Activated T-cell treated with anti-CD3 and anti-CD28 coated beads, Interleukin-2, amount 50 U/mL, for 48 hours (primary cell): ENCODE results near the gene ACP1.

Source experiments
- DNase-seq, 2 experiments: peaks; one replicate each; pipeline ENCODE4 v3.0.0-alpha.2; 2020

ACP1 gene

DNA sequence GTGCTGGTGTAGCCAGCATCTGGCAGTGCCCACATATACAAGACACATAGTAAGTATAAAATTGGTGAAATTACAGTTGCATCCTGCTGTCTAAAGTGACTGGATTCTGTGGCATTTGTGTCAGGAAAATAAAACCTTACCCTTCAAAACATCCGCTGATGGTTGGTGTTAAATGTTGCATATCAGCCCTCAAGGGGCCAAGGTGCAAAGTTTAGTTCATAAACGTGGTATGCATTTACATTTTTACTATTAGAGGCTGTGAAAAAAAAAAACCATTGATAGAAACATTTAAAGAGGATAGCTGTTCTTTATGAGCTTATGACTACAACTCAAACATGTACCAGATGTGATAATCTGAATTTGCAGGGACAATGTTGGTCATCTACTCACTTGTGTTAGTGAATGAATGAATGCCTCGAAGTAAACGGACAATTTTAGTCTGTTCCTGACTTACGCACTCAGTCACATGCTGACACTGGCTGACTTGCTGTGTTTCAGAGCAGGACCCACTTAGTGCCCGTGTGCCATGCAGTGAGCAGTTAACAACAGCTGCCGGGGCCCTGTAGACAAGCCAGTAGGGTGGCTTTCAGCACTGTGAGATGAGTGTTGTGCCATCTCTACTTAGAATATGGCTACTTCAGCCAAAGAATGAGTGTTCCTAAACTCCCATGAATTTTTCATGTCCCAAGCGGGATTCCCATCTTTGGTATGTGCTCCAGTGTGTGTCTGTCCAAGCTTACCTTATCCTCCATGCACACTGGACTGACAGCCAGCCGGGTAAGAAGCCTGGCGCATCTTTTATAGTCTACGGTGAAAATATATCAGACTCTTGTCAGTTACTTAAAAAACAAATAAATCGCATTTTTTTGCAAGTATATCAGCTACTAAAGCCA is 17.9 kb downstream of the ACP1 start:
- DNase-seq, result no peak

- no peak for DNase-seq
These were observed 19.4 kb downstream of the ACP1 start for GRCh38 chr2:283996-284794.

DNA sequence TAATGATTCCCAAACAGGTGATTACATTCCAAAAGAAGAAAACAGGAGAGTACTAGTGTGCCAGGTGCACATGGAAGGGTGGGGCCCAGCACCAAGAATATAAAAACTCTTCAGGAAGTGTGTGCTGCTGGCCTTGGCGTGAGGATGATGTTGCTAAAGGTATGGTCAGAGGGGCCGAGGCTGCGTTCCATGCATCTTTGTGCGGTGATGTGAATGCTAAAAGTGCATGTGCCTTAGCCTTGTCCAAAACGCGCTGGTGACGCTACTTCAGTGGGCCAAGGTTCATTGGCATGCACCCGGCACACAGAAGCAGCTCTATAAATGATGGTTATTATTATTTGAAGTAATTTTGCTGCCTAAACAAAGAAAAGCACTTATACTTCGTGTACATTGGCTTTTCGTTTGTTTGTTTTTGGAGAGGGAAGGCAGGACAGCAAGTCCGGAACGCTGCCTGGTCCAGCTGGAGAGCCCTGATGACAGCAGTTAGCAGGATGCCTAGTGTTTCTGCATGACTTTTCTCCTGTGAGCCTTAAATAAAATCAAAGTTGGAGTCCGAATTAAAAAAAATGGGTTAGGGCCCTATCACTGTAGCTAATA is 20.2 kb downstream of the ACP1 start:
- DNase-seq, result no peak

DNA sequence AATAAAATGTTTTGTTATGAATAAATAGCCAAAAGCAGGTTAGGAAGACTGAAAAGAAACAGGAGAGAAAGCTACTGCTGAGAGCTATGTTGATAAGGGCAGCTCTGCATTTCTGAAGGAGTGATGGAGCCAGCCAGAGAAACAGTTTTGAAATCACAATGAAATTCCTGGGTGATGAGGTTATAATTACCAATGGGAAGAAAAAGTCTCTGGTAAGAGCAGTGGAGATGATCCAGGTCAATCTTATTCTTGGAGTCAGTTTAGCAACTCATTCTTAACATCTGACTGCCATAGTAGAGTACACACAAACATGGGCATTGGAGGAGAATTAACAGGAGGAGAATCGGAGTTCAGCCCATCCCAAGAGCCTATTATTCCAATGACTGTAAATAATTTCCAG is 20.8 kb downstream of the ACP1 start:
- DNase-seq, result no peak

GRCh38 chr2:286035-286434 is 21.3 kb downstream of the ACP1 start:
- DNase-seq, result no peak

GRCh38 chr2:286774-287392 is 22.1 kb downstream of the ACP1 start:
- no peak for DNase-seq

- DNase-seq, result peak in 1 of 2 experiments; percentile 45
These were observed 22.7 kb downstream of the ACP1 start for GRCh38 chr2:287471-287885.

DNA sequence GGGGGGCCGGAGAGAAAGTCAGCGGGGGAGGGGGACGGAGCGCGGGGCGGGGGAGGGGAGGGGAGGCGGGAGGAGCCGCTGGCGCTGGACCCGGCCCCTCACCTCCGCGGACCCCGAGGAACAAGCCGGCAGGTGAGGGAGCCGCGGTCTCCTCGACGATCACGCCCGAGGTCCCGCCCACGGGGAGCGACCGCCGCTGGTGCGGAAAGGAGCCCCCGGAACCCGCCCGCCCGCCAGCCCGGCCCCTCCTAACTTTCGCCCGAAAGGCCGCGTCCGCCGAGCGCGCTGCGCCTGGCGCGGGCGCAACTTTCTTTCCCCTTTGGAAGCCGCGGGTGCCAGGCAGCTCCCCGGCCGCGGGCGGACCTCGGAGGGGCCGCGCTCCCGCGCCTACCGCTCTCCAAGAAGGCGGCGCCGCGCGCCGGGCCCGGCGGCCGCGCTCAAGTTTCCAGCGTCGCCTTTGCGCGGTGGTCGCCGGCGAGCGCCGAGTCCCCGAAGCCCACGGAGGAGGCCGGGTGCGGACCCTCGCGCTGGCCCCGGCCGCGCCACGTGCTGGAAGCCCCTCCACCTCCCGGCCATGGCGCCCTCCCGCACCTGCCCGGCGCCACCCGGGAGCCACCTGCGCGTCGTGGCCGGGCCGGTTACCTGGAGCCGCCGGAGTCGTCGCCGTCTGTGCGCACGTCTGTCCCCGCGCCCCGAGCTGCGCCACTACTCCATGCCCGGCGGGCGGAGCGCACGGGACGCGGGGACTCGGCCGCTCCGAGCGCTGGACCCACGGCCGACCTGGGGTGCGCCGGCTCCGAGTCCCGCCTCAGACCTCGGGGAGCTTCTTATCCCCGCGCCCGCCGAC is 23.4 kb downstream of the ACP1 start, which contains the start of gene ALKAL2:
ALKAL2 (minus strand) TSS at position 181 of the 847 bp plus-strand sequence. CDS start 256 bp downstream, outside the sequence.
- DNase-seq, result peak in 1 of 2 experiments; percentile 33

GRCh38 chr2:288758-289361 is 24.1 kb downstream of the ACP1 start:
- no peak for DNase-seq

DNA sequence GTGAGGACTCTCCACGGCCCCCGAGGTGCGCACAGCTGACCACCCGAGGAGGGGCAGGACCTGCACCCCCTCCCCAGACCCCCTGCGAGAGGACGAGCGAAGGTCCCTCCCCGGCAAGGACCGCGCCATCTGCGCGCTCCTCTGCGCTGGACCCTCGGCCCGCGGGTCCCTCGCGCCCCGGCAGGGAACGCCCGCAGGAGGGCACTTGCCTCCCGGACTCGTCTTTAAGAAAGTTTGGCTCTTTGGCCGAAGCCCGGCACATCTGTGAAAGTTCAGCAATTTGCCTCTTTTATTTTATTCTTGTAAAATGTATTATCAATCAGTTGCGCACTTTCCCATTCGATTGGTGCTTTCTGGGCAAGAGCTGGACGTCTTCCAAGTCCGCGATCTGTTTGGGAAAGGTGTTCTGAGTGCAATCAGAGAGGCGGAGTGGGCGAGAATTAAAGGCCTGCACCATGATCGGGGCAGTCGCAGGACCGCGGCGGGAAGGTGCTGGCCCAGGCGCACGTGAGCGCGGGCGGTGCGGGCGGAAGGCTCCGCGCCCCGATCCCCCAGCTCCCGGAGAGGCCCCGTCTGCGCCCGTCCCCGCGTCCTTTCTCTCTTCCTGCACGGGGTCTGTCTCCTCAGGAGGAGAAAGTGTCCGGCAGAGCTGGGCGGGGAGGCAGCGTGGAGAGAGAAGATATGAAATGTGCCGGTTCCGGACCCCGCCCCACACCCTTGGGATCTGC is 24.8 kb downstream of the ACP1 start:
- DNase-seq, result peak; percentile 34 to 38

GRCh38 chr2:290090-290722 is 25.5 kb downstream of the ACP1 start:
- peak; percentile 58 to 64 for DNase-seq

DNA sequence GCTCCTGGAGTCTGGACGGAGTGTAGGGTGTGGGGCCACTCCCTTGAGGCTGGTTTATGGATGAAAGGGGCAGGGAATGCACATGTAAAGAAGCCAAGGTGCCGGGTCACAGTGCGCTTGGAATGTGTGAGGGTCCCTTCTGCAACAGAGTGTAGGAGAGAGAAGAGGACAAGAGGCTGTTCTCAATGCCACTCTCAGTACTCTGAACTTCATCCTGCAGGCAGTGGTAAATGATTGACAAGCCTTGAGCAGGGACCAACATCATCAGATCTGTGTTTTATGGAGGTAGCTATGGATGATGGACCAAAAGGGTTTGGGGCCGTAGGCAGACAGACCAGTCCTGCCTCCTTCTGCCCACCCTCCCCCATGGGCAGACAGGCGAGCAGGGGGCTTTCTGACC is 30.3 kb downstream of the ACP1 start:
- DNase-seq, result no peak

GRCh38 chr2:296354-296753 is 31.6 kb downstream of the ACP1 start:
- no peak for DNase-seq

DNA sequence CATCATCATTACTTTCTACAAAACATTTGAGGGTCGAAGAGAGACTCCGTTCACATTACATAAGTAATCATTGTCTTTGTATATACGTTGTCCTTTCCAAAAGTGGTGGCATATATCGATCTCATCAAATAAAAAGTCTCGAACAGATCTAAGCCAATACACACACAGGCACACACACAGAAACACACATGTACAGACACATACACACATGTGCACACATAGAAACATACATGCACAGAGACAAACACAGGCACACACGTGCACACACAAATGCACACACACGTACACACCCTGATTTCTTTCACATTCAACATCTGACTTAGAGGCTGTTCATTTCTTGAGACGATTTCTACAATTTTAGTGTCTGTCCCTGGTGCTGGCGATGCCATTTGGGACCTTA is 40.6 kb downstream of the ACP1 start:
- DNase-seq, result no peak

- no peak for DNase-seq
These were observed 44.6 kb downstream of the ACP1 start for GRCh38 chr2:309148-309953.

- no peak for DNase-seq
These were observed 45.3 kb downstream of the ACP1 start for GRCh38 chr2:309954-310510.

- no peak for DNase-seq
These were observed 46.2 kb downstream of the ACP1 start for GRCh38 chr2:310994-311393.

DNA sequence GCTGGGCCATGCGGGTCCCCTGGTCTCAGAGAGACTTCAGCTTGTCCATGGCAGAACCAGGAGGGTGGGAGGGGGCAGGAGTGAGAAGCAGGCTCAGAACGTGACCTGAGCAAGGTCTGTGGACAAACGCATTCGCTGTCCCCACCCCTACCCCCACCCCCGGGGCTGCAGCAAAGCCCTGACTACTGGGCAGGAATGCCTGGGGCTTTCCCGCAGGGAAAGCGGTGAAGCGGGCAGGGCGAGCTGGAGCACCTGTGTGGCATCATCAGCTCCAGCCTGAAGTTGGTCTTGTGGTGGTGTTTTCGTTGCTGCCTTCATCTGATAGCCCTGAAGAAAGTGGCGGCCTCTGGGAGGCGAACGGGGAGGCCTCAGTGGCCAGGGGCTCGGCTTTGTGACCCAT is 49.2 kb downstream of the ACP1 start:
- DNase-seq, result no peak
